Astrocyte (in vitro differentiated cells and primary cell): ENCODE data around the gene PNPLA1. TPM values are rescaled to one million over a fixed set of nuclear protein-coding genes. Genes with fewer than 3 reads are reported as not detected.
A peak's percentile ranks its signal among the peaks of the same experiment; 100 is the strongest.

Experiments
- DNase-seq: peaks from one replicate; pipeline ENCODE4 v3.0.0-alpha.2; 2010; ENCODE audit warnings: low read depth
- FAIRE-seq: peaks from 2 replicates; lab custom pipeline; 2011; peaks lifted over from hg19 to GRCh38; lab: Jason Lieb, UNC
- H2AFZ ChIP-seq: 2 replicates; pipeline ENCODE4 v1.6.0; 2012; ENCODE audit warnings: low read depth, low read length, inconsistent platforms
- H3K27ac ChIP-seq: 2 replicates; pipeline ENCODE4 v1.5.1; 2011; ENCODE audit warnings: low read depth, low read length, inconsistent platforms
- H3K27me3 ChIP-seq: 2 replicates; pipeline ENCODE4 v1.6.0; 2011; ENCODE audit warnings: low read length, inconsistent platforms; ENCODE audit not compliant: insufficient read depth
- H3K36me3 ChIP-seq: 2 replicates; pipeline ENCODE4 v1.5.1; 2011; ENCODE audit warnings: low read length, inconsistent platforms; ENCODE audit not compliant: insufficient read depth
- H3K4me1 ChIP-seq: 2 replicates; pipeline ENCODE4 v1.5.1; 2011; ENCODE audit warnings: low read length, inconsistent platforms; ENCODE audit not compliant: insufficient read depth
- H3K4me2 ChIP-seq: 2 replicates; pipeline ENCODE4 v1.6.0; 2012; ENCODE audit warnings: low read length, inconsistent platforms
- H3K4me3 ChIP-seq: 2 replicates; pipeline ENCODE4 v1.5.1; 2011; ENCODE audit warnings: low read depth, mild to moderate bottlenecking, low read length, inconsistent platforms; ENCODE audit not compliant: insufficient read depth
- H3K79me2 ChIP-seq: 2 replicates; pipeline ENCODE4 v1.6.0; 2012; ENCODE audit warnings: mild to moderate bottlenecking, low read length, inconsistent platforms; ENCODE audit not compliant: insufficient read depth
- H3K9ac ChIP-seq: 2 replicates; pipeline ENCODE4 v1.6.0; 2012; ENCODE audit warnings: mild to moderate bottlenecking, low read length, inconsistent platforms
- H3K9me3 ChIP-seq: 2 replicates; pipeline ENCODE4 v1.5.1; 2012; ENCODE audit warnings: low read depth, mild to moderate bottlenecking, low read length, inconsistent platforms; ENCODE audit not compliant: insufficient read depth
- H4K20me1 ChIP-seq: 2 replicates; pipeline ENCODE4 v1.6.0; 2012; ENCODE audit warnings: low read length, inconsistent platforms; ENCODE audit not compliant: insufficient read depth
- H3K27ac Mint-ChIP-seq: one replicate; pipeline ENCODE4 v1.8.0; 2021; ENCODE audit warnings: mild to moderate bottlenecking, mixed read lengths; ENCODE audit not compliant: unreplicated experiment
- H3K27me3 Mint-ChIP-seq: one replicate; pipeline ENCODE4 v1.8.0; 2021; ENCODE audit warnings: low read depth, mixed read lengths; ENCODE audit not compliant: unreplicated experiment
- H3K36me3 Mint-ChIP-seq: one replicate; pipeline ENCODE4 v1.8.0; 2021; ENCODE audit warnings: low read depth, mixed read lengths; ENCODE audit not compliant: unreplicated experiment
- H3K4me1 Mint-ChIP-seq: one replicate; pipeline ENCODE4 v1.8.0; 2021; ENCODE audit warnings: low read depth, mixed read lengths; ENCODE audit not compliant: unreplicated experiment
- H3K4me3 Mint-ChIP-seq: one replicate; pipeline ENCODE4 v1.8.0; 2021; ENCODE audit warnings: mild to moderate bottlenecking, moderate library complexity, mixed read lengths; ENCODE audit not compliant: unreplicated experiment
- H3K9me3 Mint-ChIP-seq: one replicate; pipeline ENCODE4 v1.8.0; 2021; ENCODE audit warnings: mild to moderate bottlenecking, mixed read lengths; ENCODE audit not compliant: unreplicated experiment
- EZH2 ChIP-seq: IDR thresholded peaks from 2 replicates; pipeline ENCODE4 v1.6.1; 2012; ENCODE audit warnings: mild to moderate bottlenecking, low read length, inconsistent platforms; ENCODE audit not compliant: insufficient read depth
- total RNA-seq: library from RNA; stranded (reverse); gene quantifications from 2 replicates; pipeline ENCODE4 v1.2.1, GENCODE V29; 2021
- TF ChIP-seq, protein P1 (sequence below): IDR thresholded peaks from 2 replicates; pipeline ENCODE4 v1.5.1; 2011; ENCODE audit warnings: low read depth, mild to moderate bottlenecking, inconsistent platforms, low read length, moderate library complexity; ENCODE audit not compliant: insufficient read depth

Gene PNPLA1
- total RNA-seq, 1 donor from 2014 or later: not detected

DNA sequence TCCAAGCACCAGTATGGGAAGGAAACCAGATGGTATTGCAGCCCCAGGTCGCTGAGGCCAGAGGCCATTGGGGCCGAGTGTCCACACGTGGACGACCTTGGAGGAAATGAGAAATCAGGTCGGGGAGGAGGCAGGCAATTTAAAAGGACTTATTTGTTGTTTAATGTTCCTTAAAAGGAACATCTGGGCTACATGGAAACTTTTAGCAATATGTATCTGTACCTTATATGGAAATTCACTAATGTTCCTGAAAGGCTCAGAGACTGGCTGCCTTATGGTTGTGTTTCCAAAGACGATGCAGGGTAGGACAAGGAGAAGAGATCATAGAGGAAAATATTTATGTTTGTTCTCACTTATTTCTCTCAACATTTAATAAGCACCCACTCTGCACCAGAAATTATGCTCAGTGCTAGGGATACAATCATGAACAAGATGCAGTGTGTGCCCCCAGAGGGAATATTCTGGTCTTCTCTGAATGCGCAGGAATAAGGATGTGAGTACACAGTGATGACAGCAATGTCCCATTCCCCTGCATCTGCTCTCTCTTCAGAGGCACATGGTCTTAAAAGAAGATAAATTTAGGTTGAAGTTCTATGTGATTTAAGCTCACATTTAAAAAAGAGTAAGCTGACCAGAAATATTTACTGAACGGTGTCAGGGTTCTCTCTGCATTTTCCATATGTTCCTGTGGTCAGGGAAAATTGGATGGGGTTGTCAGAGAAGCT is 63.5 kb downstream of the PNPLA1 start:
- no peaks in the 10 kb centered on the region for H3K36me3 Mint-ChIP-seq
- Histone ChIP-seq H3K27ac (no peak overlapping the region), H3K4me3 (no peak overlapping the region), H3K27me3 (peaks cover 46% of the 10 kb centered on the region), H3K4me1 (no peaks in the 10 kb centered on the region), H3K36me3 (no peaks in the 10 kb centered on the region), H3K9ac (no peak overlapping the region), H3K9me3 (no peaks in the 10 kb centered on the region), H2AFZ (peak overlapping the region; percentile 17), H3K4me2 (peak overlapping the region; percentile 48), H3K79me2 (no peaks in the 10 kb centered on the region), H4K20me1 (no peaks in the 10 kb centered on the region)
- no peak for DNase-seq
- peaks cover 51% of the 10 kb centered on the region for H3K27me3 Mint-ChIP-seq
- FAIRE-seq: no peak
- H3K4me3 Mint-ChIP-seq: no peak overlapping the region
- peaks cover 6% of the 10 kb centered on the region for H3K9me3 Mint-ChIP-seq
- H3K4me1 Mint-ChIP-seq: peaks cover 17% of the 10 kb centered on the region
- TF ChIP-seq EZH2: no peak
- TF ChIP-seq, protein P1, sequence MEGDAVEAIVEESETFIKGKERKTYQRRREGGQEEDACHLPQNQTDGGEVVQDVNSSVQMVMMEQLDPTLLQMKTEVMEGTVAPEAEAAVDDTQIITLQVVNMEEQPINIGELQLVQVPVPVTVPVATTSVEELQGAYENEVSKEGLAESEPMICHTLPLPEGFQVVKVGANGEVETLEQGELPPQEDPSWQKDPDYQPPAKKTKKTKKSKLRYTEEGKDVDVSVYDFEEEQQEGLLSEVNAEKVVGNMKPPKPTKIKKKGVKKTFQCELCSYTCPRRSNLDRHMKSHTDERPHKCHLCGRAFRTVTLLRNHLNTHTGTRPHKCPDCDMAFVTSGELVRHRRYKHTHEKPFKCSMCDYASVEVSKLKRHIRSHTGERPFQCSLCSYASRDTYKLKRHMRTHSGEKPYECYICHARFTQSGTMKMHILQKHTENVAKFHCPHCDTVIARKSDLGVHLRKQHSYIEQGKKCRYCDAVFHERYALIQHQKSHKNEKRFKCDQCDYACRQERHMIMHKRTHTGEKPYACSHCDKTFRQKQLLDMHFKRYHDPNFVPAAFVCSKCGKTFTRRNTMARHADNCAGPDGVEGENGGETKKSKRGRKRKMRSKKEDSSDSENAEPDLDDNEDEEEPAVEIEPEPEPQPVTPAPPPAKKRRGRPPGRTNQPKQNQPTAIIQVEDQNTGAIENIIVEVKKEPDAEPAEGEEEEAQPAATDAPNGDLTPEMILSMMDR: no peak
- H3K27ac Mint-ChIP-seq: no peak overlapping the region

DNA sequence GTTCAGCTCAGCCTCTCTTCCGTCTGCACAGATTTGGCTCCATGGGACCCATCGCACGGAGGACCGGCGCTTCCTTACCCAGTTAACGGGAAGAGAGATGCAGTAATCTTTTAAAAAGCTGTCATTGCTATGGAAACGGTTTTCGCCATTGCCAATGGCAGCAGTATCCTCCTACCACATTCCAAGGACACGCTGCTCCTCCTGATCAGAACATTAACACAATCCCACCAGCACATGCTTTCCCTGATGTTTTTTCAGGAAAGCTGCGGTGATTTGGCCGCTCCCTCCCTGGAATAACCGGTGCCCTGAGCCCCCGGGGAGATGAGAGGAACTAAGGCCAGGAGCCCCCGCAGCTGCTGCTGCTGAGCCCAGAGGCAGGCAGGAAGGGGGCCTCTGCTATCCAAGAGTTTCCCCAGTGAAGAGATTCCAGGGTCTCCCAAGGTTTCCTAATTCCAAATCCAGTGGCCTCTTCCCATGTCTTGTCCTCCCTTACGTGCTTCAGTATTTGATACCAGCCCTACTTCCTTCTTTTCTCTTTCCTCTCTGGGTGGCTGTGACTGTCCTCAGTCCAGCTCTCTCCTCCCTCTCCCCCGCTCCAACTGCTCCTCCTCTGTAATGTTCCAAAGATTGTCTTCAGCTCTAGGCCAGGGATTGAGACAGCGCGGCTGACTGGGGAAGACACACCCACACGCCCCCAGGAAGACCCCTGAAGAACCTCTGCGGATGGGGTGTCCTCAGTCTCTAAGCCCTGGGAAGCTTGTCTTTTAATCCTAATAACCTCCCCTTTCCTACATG is 64.3 kb downstream of the PNPLA1 start:
- Histone ChIP-seq H3K79me2 (no peaks in the 10 kb centered on the region), H3K27ac (no peak overlapping the region), H2AFZ (peak overlapping the region; percentile 17), H3K4me1 (no peaks in the 10 kb centered on the region), H3K36me3 (no peaks in the 10 kb centered on the region), H4K20me1 (no peaks in the 10 kb centered on the region), H3K4me2 (peak overlapping the region; percentile 48), H3K27me3 (peaks cover 46% of the 10 kb centered on the region), H3K9ac (no peak overlapping the region), H3K9me3 (no peaks in the 10 kb centered on the region), H3K4me3 (no peak overlapping the region)
- Mint-ChIP-seq H3K27ac (no peak overlapping the region), H3K4me1 (peaks cover 17% of the 10 kb centered on the region), H3K9me3 (peaks cover 6% of the 10 kb centered on the region), H3K4me3 (no peak overlapping the region), H3K36me3 (no peaks in the 10 kb centered on the region), H3K27me3 (peaks cover 48% of the 10 kb centered on the region)
- DNase-seq: no peak
- TF ChIP-seq, protein P1: no peak
- peak; percentile 26 for TF ChIP-seq EZH2
- no peak for FAIRE-seq
